Gastrocnemius medialis (tissue), 4 donors: ENCODE results near the gene PRM2. TPM values are rescaled to one million over a fixed set of nuclear protein-coding genes. Genes with fewer than 3 reads are reported as not detected.

Experiments used
- ATAC-seq, 2 donors: fragments of 150-250 bp; one replicate each; pipeline ENCODE4 v1.9.1; 2016
- DNase-seq, 2 donors: peaks; one replicate each; pipeline ENCODE4 v3.0.0-alpha.2; 2019
- H3K27ac ChIP-seq, 4 donors: fragments of 200-600 bp; sonication (generic); 1 replicate in 1 of 4; 2 replicates in 3 of 4; pipeline ENCODE4 v1.5.1; 2016 to 2018; ENCODE audit warnings: mild to moderate bottlenecking in 2 of 4, moderate library complexity in 1 of 4
- H3K27me3 ChIP-seq, 3 donors: fragments of 200-600 bp; sonication (generic) in 2 of 3; 1 replicate in 1 of 3; 2 replicates in 2 of 3; pipeline versions ENCODE4 v1.5.1 to v1.6.0; 2016 to 2019; ENCODE audit warnings: mild to moderate bottlenecking in 1 of 3, moderate library complexity in 1 of 3
- H3K36me3 ChIP-seq, 2 donors: fragments of 200-600 bp; sonication (generic) in 1 of 2; one replicate each; pipeline ENCODE4 v1.5.1; 2017 to 2018
- H3K4me1 ChIP-seq, 2 donors: fragments of 200-600 bp; sonication (generic) in 1 of 2; one replicate each; pipeline ENCODE4 v1.5.1; 2016 to 2017; ENCODE audit warnings: mild to moderate bottlenecking in 2 of 2
- H3K4me3 ChIP-seq, 4 donors: fragments of 200-600 bp; sonication (generic) in 3 of 4; 1 replicate in 1 of 4; 2 replicates in 3 of 4; pipeline ENCODE4 v1.5.1; 2016 to 2019; ENCODE audit warnings: mild to moderate bottlenecking in 2 of 4
- H3K9me3 ChIP-seq, 3 donors: fragments of 200-600 bp; sonication (generic) in 2 of 3; 1 replicate in 1 of 3; 2 replicates in 2 of 3; pipeline ENCODE4 v1.5.1; 2016 to 2019
- POLR2A ChIP-seq, 2 donors: fragments of 450-650 bp; IDR thresholded peaks; one replicate each; pipeline ENCODE4 v1.6.1; 2017; ENCODE audit warnings: antibody characterized with exemption in 2 of 2, mild to moderate bottlenecking in 2 of 2, moderate library complexity in 2 of 2
- in situ Hi-C, 4 donors: fragments of 200-750 bp; cut with MboI; loops; one replicate each; pipeline versions ENCODE4 v1.15.0 to v1.8.0; 2017; ENCODE audit warnings: low sequenced_read_pairs in 4 of 4
- intact Hi-C: fragments of 100-400 bp; cut with DNase I; formaldehyde crosslinking; loops from one replicate; pipeline ENCODE4 v1.15.1; 2023; ENCODE audit warnings: low total_unique reads
- total RNA-seq, 4 donors: library from RNA; depleted of rRNA; stranded (reverse); fragments of >200 nt; gene quantifications; one replicate each; pipeline versions ENCODE4 v1.1.0 to v1.2.3, GENCODE V29; 2016
- TF ChIP-seq, protein P1 (sequence below), 5 experiments: fragments of 450-650 bp in 3 of 5; fragments of 200-600 bp in 2 of 5; sonication (generic) in 2 of 5; IDR thresholded peaks in 4 of 5; conservative IDR thresholded peaks in 1 of 5; 1 replicate in 4 of 5; 2 replicates in 1 of 5; pipeline ENCODE4 v1.5.1; 2016 to 2019; ENCODE audit warnings: antibody characterized with exemption in 5 of 5, mild to moderate bottlenecking in 3 of 5, moderate library complexity in 3 of 5

The PRM2 gene
- total RNA-seq, 4 donors from 2014 or later, result not detected

DNA sequence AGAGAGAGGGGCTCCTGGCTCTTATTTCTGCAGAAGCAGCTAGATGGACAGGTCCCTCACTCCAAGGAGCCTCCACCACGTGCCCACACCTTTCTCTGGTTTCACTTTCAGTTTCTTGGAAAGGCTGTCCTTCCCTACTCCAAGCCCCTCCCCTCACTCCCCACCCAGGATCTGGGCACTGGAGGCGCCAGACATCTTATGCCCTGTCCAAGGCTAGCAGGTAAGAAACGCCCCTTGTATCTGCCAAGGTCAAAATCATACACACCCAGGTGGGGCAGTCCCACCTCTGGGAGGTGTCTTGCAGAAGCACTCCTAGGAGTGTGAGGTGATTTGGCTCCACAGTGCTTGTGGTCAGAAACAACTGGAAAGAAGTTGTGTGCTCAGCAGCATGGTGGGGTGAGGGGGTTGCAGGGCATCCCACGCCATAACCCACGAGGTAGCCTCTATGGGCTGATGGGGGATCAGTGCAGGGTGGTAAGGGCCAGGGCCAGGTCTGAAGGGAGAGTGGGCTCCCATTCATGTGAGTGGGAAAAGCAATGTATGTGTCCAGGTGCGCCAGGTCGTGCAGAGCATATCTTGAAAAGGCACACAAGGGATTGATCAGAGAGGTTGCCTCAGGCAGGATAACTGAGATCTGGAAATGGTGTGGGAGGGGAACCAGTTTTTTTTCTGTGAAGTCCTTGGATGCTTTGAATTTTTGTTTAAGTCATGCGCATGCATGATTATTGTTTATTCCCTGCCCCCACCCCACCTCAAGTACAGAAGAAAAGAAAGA, 36.6 kb upstream of the PRM2 start:
- in situ Hi-C loops, result no loop called here
- DNase-seq, result no peak
- ATAC-seq, result no peak
- Histone ChIP-seq H3K4me1 (no peaks in the 10 kb centered on the region), H3K36me3 (no peaks in the 10 kb centered on the region), H3K4me3 (no peak overlapping the region), H3K27ac (no peak overlapping the region), H3K9me3 (no peaks in the 10 kb centered on the region), H3K27me3 (no peaks in the 10 kb centered on the region)
- TF ChIP-seq POLR2A (IDR thresholded peaks at IDR 0.05), result no peak
- TF ChIP-seq, protein P1, sequence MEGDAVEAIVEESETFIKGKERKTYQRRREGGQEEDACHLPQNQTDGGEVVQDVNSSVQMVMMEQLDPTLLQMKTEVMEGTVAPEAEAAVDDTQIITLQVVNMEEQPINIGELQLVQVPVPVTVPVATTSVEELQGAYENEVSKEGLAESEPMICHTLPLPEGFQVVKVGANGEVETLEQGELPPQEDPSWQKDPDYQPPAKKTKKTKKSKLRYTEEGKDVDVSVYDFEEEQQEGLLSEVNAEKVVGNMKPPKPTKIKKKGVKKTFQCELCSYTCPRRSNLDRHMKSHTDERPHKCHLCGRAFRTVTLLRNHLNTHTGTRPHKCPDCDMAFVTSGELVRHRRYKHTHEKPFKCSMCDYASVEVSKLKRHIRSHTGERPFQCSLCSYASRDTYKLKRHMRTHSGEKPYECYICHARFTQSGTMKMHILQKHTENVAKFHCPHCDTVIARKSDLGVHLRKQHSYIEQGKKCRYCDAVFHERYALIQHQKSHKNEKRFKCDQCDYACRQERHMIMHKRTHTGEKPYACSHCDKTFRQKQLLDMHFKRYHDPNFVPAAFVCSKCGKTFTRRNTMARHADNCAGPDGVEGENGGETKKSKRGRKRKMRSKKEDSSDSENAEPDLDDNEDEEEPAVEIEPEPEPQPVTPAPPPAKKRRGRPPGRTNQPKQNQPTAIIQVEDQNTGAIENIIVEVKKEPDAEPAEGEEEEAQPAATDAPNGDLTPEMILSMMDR (IDR thresholded peaks at IDR 0.05 in 4 of 5, conservative IDR thresholded peaks at IDR 0.05 in 1 of 5), result no peak
- intact Hi-C loops, result no loop called here

DNA sequence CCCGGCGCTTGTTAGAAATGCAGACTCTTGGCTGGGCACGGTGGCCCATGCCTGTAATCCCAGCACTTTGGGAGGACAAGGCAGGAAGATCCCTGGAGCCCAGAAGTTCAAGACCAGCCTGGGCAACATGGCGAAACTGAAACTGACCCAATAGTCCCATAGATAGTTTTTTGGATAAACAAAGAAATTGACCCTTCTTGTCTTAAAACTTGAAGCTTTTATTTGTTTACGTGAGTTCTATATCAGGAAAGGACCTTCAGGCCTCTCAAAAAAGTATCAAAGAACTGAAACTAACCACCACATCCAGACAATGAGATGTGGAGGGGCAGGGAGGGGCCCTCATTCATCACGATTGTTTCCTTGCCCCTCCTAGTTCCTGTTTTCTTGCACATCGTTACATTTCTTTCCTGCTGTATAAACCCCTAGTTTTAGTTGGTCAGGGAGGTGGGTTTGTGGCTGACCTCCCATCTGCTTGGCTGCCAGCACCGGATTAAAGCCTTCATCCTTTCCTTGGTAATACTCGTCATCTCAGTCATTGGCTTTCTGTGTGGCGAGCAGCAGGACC, 34.8 kb upstream of the PRM2 start:
- no peaks in the 10 kb centered on the region for H3K36me3 ChIP-seq
- no peaks in the 10 kb centered on the region for H3K9me3 ChIP-seq
- DNase-seq (no peak), ATAC-seq (no peak)
- no peaks in the 10 kb centered on the region for H3K27me3 ChIP-seq
- no peak overlapping the region for H3K27ac ChIP-seq
- intact Hi-C loops, result no loop called here
- in situ Hi-C loops, result no loop called here
- no peaks in the 10 kb centered on the region for H3K4me1 ChIP-seq
- TF ChIP-seq, protein P1 (IDR thresholded peaks at IDR 0.05 in 4 of 5, conservative IDR thresholded peaks at IDR 0.05 in 1 of 5), result no peak
- TF ChIP-seq POLR2A (IDR thresholded peaks at IDR 0.05), result no peak
- H3K4me3 ChIP-seq, result no peak overlapping the region

DNA sequence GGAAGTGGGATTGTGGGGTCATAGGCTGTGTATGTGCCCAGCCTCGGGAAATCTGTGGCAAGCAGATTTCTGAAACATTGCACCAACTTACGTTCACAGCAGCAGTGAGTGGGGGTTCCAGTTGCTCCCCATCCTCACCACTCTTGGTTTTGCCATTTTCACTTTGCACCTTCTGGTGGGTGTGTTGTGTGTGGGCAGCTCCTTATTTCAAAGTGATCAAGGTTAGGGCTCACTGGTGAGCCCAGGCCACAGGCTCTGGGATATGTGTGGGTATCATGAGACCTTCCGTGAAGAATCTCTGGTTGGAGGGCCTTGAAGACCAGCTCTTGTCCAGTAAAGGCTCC, 34.3 kb upstream of the PRM2 start:
- no peaks in the 10 kb centered on the region for H3K36me3 ChIP-seq
- H3K27ac ChIP-seq, result no peak overlapping the region
- intact Hi-C loops (no loop called here), in situ Hi-C loops (no loop called here)
- TF ChIP-seq POLR2A (IDR thresholded peaks at IDR 0.05), result no peak
- TF ChIP-seq, protein P1 (IDR thresholded peaks at IDR 0.05 in 4 of 5, conservative IDR thresholded peaks at IDR 0.05 in 1 of 5), result no peak
- no peaks in the 10 kb centered on the region for H3K4me1 ChIP-seq
- DNase-seq, result no peak
- H3K9me3 ChIP-seq, result no peaks in the 10 kb centered on the region
- no peaks in the 10 kb centered on the region for H3K27me3 ChIP-seq
- H3K4me3 ChIP-seq, result no peak overlapping the region
- ATAC-seq, result no peak

DNA sequence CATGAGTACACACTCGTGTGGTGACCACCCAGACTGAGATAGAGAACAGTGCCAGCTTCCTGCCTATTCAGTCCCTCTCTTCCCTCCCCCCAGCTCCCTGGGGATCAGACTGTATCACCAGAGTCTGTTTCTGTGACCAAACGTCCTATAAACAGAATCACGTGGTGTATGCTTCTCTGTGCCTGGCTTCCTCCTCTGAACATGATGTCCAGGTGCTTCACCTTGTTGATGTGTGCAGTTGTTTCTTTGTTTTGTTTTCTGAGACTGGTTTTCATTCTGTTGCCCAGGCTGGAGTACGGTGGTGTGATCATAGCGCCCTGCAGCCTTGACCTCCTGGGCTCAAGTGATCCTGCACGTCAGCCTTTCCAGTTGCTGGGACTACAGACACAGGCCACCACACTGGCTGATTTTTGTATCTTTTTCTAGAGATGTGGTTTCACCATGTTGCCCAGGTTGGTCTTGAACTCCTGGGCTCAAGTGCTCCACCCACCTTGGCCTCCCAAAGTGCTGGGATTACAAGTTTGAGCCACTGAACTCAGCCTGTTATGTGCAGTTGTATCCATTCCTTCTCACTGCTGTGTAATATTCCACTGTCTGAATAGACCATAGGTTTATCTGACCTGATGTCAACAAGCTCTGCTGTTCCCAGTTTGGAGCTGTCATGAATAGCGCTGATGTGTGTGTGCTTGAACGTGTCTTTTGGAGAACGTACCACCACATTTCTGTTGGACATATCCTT, 33.8 kb upstream of the PRM2 start:
- in situ Hi-C loops, result no loop called here
- no peaks in the 10 kb centered on the region for H3K27me3 ChIP-seq
- intact Hi-C loops, result no loop called here
- no peak overlapping the region for H3K27ac ChIP-seq
- ATAC-seq (no peak), DNase-seq (no peak)
- no peaks in the 10 kb centered on the region for H3K36me3 ChIP-seq
- no peaks in the 10 kb centered on the region for H3K4me1 ChIP-seq
- no peaks in the 10 kb centered on the region for H3K9me3 ChIP-seq
- no peak overlapping the region for H3K4me3 ChIP-seq
- no peak for TF ChIP-seq POLR2A (IDR thresholded peaks at IDR 0.05)
- TF ChIP-seq, protein P1 (IDR thresholded peaks at IDR 0.05 in 4 of 5, conservative IDR thresholded peaks at IDR 0.05 in 1 of 5), result no peak
